GM21526 (cell line): Measurements from ENCODE around the gene ALOX5AP.

Experiments used
- ATAC-seq: cut with Tn5 transposase; IDR thresholded peaks from one replicate; pipeline ENCODE4 v1.9.1; 2021; ENCODE audit warnings: moderate library complexity; ENCODE audit not compliant: unreplicated experiment, low FRiP score

Gene ALOX5AP

GRCh38 chr13:30791354-30792001 lies 56.1 kb downstream of the ALOX5AP start:
- ATAC-seq: no peak

DNA sequence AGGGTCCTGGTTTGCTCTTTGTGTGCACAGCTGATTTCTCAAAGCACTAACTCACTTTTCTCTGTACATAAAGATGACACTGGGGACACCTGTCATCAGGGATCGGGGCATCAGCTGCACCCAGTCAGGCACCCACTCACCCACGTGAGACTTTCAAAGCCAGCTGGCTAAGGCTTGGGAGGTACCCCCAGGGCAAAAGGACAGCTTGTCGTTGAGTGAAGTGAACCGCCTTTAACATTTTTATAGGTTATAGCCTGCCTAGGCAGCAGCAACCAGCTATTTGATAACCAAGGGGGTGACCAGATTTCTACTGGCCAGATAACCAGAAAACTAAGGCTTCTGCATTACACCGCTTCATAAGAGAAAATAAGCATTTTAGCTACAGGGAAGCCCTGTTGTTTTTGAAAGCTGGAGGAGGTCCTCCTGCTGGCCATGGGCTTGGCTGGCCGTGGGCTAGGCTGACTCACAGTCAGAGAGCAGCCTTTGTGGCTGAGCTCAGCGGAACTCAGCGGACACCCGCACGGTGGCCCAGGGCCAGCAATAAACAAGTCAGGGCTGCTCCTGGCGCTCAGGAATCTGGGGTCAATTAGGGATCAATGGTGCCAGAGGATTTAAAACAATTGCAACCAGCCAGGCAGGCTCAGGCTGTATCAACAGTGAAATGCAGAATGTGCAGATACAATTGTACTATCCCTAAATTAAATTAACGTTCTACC lies 57.1 kb downstream of the ALOX5AP start:
- ATAC-seq: no peak

GRCh38 chr13:30796132-30796572 lies 60.8 kb downstream of the ALOX5AP start:
- no peak for ATAC-seq

GRCh38 chr13:30796631-30797601 lies 61.6 kb downstream of the ALOX5AP start:
- no peak for ATAC-seq

DNA sequence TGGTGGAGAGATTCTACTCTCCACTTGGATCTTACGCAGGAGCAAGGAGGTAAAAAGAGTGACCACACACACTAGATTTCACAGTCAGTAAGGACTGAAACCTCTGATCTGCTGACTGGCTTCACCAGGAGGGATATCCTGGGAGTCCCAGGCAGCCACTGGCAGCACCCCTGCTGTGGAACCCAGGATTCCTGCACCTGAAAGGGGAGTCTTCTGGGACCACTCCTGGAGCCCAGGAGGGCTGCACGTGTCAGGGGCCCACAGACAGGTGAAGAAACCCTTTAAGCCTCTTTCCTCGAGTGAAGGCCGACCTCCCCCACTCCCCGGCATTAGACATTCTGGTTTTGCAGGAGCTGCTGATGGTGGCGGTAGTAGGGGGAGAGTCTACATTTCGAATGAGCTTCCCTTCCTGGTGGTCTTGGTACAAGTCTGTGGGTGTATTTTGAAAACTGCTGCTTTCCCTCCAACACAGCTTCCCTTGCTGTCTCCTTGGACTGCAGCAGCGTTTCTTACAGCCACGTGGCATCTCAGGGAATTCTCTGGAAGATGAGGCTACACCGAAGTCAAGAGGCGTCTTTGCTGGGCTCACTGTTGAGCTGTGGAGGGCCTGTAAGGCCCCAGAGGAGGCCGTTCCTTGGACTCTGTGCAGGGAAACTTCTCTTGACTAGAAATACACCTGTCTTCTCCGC lies 62.6 kb downstream of the ALOX5AP start:
- no peak for ATAC-seq

- no peak for ATAC-seq
These were observed 63.5 kb downstream of the ALOX5AP start for GRCh38 chr13:30798776-30799355.

DNA sequence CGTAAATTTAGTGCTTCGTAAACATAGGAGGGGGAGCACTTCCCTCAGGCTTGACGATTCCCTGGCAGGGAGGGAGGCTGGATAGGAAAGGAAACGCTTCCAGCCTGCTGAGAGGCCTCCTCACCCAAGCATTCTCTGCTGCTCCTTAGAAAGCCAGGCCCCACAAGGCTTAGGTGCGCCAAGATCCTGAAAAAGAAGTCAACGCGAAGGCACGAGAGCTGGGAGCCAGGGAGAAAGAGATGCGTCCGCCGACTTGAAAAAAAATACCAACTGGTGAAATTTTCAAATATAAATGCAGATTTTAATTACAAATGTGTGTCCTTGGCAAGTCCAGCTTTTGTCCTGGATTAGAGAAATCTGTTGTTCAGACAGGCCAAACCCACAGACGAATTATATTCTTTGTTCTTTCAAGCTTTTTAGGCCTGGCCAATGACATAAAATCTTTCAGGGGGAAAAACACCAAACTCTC lies 64.0 kb downstream of the ALOX5AP start:
- ATAC-seq: no peak

DNA sequence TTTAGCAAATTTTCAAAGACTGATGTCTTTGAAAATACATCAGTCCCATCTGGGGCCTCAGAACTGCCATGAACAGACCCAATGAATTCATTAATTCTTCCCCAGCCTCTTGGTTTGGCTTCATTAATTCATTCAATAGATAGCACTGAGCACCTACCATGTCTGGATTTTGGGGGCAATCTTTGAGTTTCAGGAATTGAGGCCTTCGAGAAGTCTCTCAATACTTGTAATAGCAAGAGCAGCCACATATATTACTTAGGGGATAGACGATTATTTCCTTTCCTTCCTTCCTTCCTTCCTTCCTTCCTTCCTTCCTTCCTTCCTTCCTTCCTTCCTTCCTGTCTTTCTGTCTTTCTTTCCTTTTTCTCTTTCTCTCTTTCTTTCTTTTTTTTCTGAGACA lies 64.8 kb downstream of the ALOX5AP start:
- no peak for ATAC-seq

DNA sequence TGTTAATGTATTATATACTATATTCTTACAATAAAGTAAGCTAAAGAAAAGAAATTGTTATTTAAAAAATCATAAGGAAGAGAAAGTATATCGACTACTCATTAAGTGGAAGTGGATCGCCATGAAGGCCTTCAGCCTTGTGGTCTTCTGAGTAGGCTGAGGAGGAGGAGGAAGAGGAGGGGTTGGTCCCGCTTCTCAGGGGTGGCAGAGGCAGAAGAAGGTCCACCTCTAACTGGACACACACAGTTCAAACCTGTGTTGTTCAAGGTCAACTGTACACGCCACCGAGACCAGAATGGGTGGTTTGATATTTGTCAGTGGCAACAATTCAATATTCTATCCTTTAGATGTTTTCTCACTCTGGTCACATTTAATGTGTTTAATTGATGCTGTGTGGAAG lies 67.2 kb downstream of the ALOX5AP start:
- no peak for ATAC-seq

- ATAC-seq: peak; percentile 90
These were observed 67.7 kb downstream of the ALOX5AP start for GRCh38 chr13:30802953-30803478.

DNA sequence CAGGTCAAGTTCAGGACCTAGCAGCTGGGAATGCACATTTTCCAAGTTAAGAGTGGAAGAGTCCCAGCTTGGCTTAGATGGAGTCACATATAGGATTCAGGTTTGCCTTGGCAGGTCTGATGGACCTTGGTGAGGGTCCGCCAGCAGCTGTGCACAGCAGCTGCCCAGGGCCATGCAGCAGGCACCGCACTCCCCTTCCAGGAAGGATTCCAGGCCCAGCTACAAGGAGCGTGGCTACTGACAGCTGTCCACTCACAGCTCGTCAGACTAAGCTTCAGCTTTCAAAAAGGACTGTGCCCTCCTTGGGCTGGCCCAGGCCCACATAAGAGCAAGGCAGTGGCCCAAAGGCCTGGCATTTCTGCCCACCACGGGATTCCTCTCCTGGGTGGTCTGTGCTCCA lies 68.4 kb downstream of the ALOX5AP start:
- no peak for ATAC-seq

- no peak for ATAC-seq
These were observed 69.1 kb downstream of the ALOX5AP start for GRCh38 chr13:30804474-30804873.

DNA sequence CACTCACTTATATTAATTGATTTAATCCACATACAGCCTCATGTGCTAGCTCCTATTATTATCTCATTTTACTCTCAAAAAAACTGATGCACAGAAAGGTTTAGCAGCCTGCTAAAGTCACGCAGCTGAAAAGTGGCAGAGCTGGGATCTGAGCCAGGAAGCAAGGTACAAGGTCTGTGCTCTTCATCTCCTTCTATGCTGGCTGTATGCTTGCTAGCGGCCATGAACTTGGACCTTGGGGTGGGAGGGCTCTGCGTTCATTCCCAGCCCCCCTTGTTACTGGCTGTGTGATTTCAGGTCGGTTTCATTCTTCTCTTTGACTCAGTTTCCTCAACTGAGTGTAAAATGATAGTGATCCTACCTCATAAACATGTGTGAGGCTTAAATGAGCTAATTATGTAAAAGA lies 69.8 kb downstream of the ALOX5AP start:
- ATAC-seq: no peak

DNA sequence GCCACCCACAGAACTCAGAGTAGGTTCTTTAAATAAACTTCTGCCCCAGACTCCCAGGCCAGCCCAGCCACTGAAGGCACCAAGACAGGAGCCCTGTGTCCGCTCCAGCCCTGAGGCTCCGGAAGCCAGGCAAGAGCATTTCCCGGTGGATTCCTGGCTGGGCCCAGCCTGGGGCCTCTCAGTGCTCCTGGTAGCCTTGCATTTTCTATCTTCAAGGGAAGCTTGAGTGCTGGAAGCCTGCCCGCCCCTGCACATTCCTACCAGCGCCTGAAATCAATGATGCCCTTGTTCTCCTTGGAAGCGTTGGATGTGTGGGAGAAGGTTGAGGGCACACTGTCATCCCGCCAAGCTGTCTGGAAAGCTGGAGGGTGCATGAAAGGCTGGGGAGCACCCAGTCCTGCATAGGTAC lies 70.3 kb downstream of the ALOX5AP start:
- ATAC-seq: no peak

- ATAC-seq: no peak
These were observed 71.4 kb downstream of the ALOX5AP start for GRCh38 chr13:30806784-30807183.

- no peak for ATAC-seq
These were observed 72.0 kb downstream of the ALOX5AP start for GRCh38 chr13:30807392-30807791.

DNA sequence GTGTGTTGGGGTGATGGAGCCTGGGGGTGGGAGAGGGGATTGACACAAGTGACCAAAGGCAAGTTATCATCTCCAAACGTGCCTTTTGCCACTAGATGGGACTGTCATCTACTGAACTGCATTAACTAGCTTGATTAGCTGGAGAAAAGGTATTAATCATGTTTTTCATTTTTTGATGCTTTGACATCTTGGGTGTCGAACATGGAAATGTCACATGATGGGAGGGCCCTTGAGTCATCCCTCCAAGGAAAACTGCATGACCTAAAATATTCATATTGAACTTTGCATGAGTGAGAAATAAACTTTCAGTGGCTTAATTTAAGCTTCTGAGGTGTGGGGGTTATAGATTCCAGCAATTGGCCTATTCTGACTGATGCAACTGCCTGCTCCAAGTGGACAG lies 73.3 kb downstream of the ALOX5AP start:
- no peak for ATAC-seq

- ATAC-seq: no peak
These were observed 74.4 kb downstream of the ALOX5AP start for GRCh38 chr13:30809787-30810186.

- ATAC-seq: no peak
These were observed 74.9 kb downstream of the ALOX5AP start for GRCh38 chr13:30810261-30810701.

- ATAC-seq: no peak
These were observed 75.5 kb downstream of the ALOX5AP start for GRCh38 chr13:30810801-30811200.
